GM12878 (cell line): ENCODE data around the gene KRTAP10-3. TPM values are rescaled to one million over a fixed set of nuclear protein-coding genes. Genes with fewer than 3 reads are reported as not detected.
A peak's percentile ranks its signal among the peaks of the same experiment; 100 is the strongest.

Source experiments
- BHLHE40 ChIP-seq, 2 experiments: fragments of 450-650 bp in 1 of 2; IDR thresholded peaks; 2 replicates each; pipeline ENCODE4 v1.6.1; 2011 to 2017; ENCODE audit warnings: low read depth in 2 of 2, borderline replicate concordance in 1 of 2, improper control_type of control experiment in 1 of 2, low read length in 1 of 2, mild to moderate bottlenecking in 1 of 2
- ESRRA ChIP-seq: IDR thresholded peaks from 2 replicates; pipeline ENCODE4 v1.6.1; 2012; ENCODE audit warnings: mild to moderate bottlenecking, low read length, improper control_type of control experiment
- FOXK2 ChIP-seq: fragments of 450-650 bp; IDR thresholded peaks from 2 replicates; pipeline ENCODE4 v1.6.1; 2017; ENCODE audit warnings: mild to moderate bottlenecking, moderate library complexity
- HDAC6 ChIP-seq: fragments of 200-600 bp; sonication (generic); IDR thresholded peaks from one replicate; pipeline ENCODE4 v1.8.0; 2017; ENCODE audit warnings: antibody characterized with exemption; ENCODE audit not compliant: unreplicated experiment
- IRF4 ChIP-seq: IDR thresholded peaks from 2 replicates; pipeline ENCODE4 v1.6.1; 2011; ENCODE audit warnings: low read depth, low read length
- JUNB ChIP-seq: IDR thresholded peaks from 2 replicates; pipeline ENCODE4 v1.6.1; 2016; ENCODE audit warnings: antibody characterized with exemption, mild to moderate bottlenecking
- POU2F2 ChIP-seq: IDR thresholded peaks from 3 replicates; pipeline ENCODE4 v1.6.1; 2011; ENCODE audit warnings: low read depth, mild to moderate bottlenecking, low read length, borderline replicate concordance
- SREBF1 ChIP-seq: IDR thresholded peaks from 2 replicates; pipeline ENCODE4 v1.6.1; 2012; ENCODE audit warnings: mild to moderate bottlenecking, low read length
- STAT3 ChIP-seq: IDR thresholded peaks from 2 replicates; pipeline ENCODE4 v1.6.1; 2011; ENCODE audit warnings: low read depth, low read length, improper control_type of control experiment
- TAF1 ChIP-seq: IDR thresholded peaks from 2 replicates; pipeline ENCODE4 v1.6.1; 2011; ENCODE audit warnings: mild to moderate bottlenecking, low read depth, low read length, borderline replicate concordance
- TCF7 ChIP-seq: IDR thresholded peaks from 2 replicates; pipeline ENCODE4 v1.6.1; 2014; ENCODE audit warnings: antibody characterized with exemption, borderline replicate concordance
- ZNF217 ChIP-seq: fragments of 450-650 bp; IDR thresholded peaks from 2 replicates; pipeline ENCODE4 v1.6.1; 2017; ENCODE audit warnings: antibody characterized with exemption, mild to moderate bottlenecking
- ZNF24 ChIP-seq: fragments of 450-650 bp; IDR thresholded peaks from 2 replicates; pipeline ENCODE4 v1.6.1; 2017; ENCODE audit warnings: antibody characterized with exemption, mild to moderate bottlenecking
- ZZZ3 ChIP-seq: IDR thresholded peaks from 2 replicates; pipeline ENCODE4 v1.6.1; 2011; ENCODE audit warnings: low read depth; ENCODE audit not compliant: control insufficient read depth, insufficient read length
- polyA plus RNA-seq, 11 experiments: library from polyadenylated mRNA; depleted of rRNA in 4 of 11; unstranded in 6 of 11; stranded (reverse) in 5 of 11; fragments of >200 nt; fragmentation: Nextera tagmentation in 4 of 11; fragmentation: Illumina TruSeq in 1 of 11; extraction: Ambion mirVana in 4 of 11; extraction: Trizol in 1 of 11; gene quantifications; 1 replicate in 1 of 11; 2 replicates in 10 of 11; pipeline versions ENCODE4 v1.2.1 to v1.2.3, GENCODE V29; 2011 to 2016; ENCODE audit warnings: inconsistent platforms in 2 of 11, missing spikeins in 2 of 11, low read depth in 1 of 11
- total RNA-seq, 4 experiments: library from RNA; depleted of rRNA in 3 of 4; stranded (reverse); fragments of >200 nt in 3 of 4; fragmentation: Illumina TruSeq in 1 of 4; extraction: Trizol in 1 of 4; gene quantifications; 2 replicates each; pipeline versions ENCODE4 v1.2.1 to v1.2.3, GENCODE V29; 2013 to 2021
- TF ChIP-seq, protein P1 (sequence below), 3 experiments: IDR thresholded peaks in 2 of 3; conservative IDR thresholded peaks in 1 of 3; 2 replicates each; pipeline ENCODE4 v1.5.1; 2011; ENCODE audit warnings: low read depth in 3 of 3, low read length in 3 of 3, mild to moderate bottlenecking in 3 of 3, control low read depth in 2 of 3, moderate library complexity in 2 of 3, inconsistent platforms in 1 of 3, mixed read lengths in 1 of 3; ENCODE audit not compliant: control insufficient read depth in 2 of 3, insufficient read depth in 1 of 3; ENCODE audit errors: extremely low read depth in 1 of 3
- TF ChIP-seq, protein P2 (sequence below): fragments of 450-650 bp; IDR thresholded peaks from 2 replicates; pipeline ENCODE4 v1.6.1; 2018; ENCODE audit warnings: borderline replicate concordance, mild to moderate bottlenecking; ENCODE audit not compliant: partially characterized antibody
- TF ChIP-seq, protein P3 (sequence below): fragments of 450-650 bp; conservative IDR thresholded peaks from 2 replicates; pipeline ENCODE4 v1.6.1; 2017; ENCODE audit warnings: mild to moderate bottlenecking, moderate library complexity
- TF ChIP-seq, protein P4 (sequence below): IDR thresholded peaks from 2 replicates; pipeline ENCODE4 v1.6.1; 2011; ENCODE audit warnings: low read depth, mild to moderate bottlenecking, low read length, moderate library complexity, borderline replicate concordance; ENCODE audit errors: extremely low read depth
- TF ChIP-seq, protein P5 (sequence below): fragments of 150-350 bp; IDR thresholded peaks from 2 replicates; pipeline ENCODE4 v1.6.1; 2014; ENCODE audit warnings: mild to moderate bottlenecking, low read depth, low read length
- TF ChIP-seq, protein P6 (sequence below): fragments of 150-350 bp; IDR thresholded peaks from 2 replicates; pipeline ENCODE4 v1.6.1; 2016; ENCODE audit warnings: low read depth, low read length

Gene KRTAP10-3
- total and polyA plus RNA-seq, 10 of the 15 experiments (the other 5 are each of a cell fraction or from before 2014, with no cell fraction given): not detected

DNA sequence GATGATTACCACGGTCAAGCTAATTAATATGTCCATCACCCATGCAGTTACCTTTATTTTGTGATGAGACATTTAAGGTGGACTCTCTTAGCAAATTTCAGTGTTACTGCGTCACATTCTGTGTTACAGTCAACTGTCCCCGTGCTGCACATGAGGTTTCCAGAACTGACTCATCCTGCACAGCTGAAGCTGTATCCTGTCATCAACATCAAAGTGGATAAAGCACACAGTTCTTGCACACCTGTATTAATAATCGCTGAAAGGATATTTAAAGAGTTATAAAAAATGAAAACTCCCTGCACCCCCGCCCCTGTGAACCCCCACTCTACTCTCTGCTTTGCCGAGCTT is 25.2 kb upstream of the KRTAP10-3 start (continued):
- TF ChIP-seq, protein P1, sequence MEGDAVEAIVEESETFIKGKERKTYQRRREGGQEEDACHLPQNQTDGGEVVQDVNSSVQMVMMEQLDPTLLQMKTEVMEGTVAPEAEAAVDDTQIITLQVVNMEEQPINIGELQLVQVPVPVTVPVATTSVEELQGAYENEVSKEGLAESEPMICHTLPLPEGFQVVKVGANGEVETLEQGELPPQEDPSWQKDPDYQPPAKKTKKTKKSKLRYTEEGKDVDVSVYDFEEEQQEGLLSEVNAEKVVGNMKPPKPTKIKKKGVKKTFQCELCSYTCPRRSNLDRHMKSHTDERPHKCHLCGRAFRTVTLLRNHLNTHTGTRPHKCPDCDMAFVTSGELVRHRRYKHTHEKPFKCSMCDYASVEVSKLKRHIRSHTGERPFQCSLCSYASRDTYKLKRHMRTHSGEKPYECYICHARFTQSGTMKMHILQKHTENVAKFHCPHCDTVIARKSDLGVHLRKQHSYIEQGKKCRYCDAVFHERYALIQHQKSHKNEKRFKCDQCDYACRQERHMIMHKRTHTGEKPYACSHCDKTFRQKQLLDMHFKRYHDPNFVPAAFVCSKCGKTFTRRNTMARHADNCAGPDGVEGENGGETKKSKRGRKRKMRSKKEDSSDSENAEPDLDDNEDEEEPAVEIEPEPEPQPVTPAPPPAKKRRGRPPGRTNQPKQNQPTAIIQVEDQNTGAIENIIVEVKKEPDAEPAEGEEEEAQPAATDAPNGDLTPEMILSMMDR (IDR thresholded peaks at IDR 0.05 in 2 of 3, conservative IDR thresholded peaks at IDR 0.05 in 1 of 3; ENCODE audit: control insufficient read depth in 2 of 3, extremely low read depth in 1 of 3, insufficient read depth in 1 of 3, low read depth in 3 of 3, low read length in 3 of 3): no peak
- TF ChIP-seq ESRRA (no peak), ZNF24 (no peak), TAF1 (no peak), STAT3 (no peak), ZZZ3 (no peak), FOXK2 (no peak), IRF4 (peak; percentile 55; the same call in 1 of the 2 replicates), ZNF217 (no peak), JUNB (peak; percentile 70), POU2F2 (no peak), TCF7 (peak; percentile 80), SREBF1 (no peak), BHLHE40 (IDR thresholded peaks at IDR 0.05; ENCODE audit: borderline replicate concordance in 1 of 2, low read depth in 2 of 2, low read length in 1 of 2) (peak in 1 of 2 experiments; percentile 34; a peak in 2 of 4 replicates), HDAC6 (no peak)
- TF ChIP-seq, protein P2, sequence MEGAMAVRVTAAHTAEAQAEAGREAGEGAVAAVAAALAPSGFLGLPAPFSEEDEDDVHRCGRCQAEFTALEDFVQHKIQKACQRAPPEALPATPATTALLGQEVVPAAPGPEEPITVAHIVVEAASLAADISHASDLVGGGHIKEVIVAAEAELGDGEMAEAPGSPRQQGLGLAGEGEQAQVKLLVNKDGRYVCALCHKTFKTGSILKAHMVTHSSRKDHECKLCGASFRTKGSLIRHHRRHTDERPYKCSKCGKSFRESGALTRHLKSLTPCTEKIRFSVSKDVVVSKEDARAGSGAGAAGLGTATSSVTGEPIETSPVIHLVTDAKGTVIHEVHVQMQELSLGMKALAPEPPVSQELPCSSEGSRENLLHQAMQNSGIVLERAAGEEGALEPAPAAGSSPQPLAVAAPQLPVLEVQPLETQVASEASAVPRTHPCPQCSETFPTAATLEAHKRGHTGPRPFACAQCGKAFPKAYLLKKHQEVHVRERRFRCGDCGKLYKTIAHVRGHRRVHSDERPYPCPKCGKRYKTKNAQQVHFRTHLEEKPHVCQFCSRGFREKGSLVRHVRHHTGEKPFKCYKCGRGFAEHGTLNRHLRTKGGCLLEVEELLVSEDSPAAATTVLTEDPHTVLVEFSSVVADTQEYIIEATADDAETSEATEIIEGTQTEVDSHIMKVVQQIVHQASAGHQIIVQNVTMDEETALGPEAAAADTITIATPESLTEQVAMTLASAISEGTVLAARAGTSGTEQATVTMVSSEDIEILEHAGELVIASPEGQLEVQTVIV: no peak
- TF ChIP-seq, protein P3, sequence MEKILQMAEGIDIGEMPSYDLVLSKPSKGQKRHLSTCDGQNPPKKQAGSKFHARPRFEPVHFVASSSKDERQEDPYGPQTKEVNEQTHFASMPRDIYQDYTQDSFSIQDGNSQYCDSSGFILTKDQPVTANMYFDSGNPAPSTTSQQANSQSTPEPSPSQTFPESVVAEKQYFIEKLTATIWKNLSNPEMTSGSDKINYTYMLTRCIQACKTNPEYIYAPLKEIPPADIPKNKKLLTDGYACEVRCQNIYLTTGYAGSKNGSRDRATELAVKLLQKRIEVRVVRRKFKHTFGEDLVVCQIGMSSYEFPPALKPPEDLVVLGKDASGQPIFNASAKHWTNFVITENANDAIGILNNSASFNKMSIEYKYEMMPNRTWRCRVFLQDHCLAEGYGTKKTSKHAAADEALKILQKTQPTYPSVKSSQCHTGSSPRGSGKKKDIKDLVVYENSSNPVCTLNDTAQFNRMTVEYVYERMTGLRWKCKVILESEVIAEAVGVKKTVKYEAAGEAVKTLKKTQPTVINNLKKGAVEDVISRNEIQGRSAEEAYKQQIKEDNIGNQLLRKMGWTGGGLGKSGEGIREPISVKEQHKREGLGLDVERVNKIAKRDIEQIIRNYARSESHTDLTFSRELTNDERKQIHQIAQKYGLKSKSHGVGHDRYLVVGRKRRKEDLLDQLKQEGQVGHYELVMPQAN: no peak
- TF ChIP-seq, protein P4, sequence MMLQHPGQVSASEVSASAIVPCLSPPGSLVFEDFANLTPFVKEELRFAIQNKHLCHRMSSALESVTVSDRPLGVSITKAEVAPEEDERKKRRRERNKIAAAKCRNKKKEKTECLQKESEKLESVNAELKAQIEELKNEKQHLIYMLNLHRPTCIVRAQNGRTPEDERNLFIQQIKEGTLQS: no peak
- TF ChIP-seq, protein P5, sequence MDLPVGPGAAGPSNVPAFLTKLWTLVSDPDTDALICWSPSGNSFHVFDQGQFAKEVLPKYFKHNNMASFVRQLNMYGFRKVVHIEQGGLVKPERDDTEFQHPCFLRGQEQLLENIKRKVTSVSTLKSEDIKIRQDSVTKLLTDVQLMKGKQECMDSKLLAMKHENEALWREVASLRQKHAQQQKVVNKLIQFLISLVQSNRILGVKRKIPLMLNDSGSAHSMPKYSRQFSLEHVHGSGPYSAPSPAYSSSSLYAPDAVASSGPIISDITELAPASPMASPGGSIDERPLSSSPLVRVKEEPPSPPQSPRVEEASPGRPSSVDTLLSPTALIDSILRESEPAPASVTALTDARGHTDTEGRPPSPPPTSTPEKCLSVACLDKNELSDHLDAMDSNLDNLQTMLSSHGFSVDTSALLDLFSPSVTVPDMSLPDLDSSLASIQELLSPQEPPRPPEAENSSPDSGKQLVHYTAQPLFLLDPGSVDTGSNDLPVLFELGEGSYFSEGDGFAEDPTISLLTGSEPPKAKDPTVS: no peak
- TF ChIP-seq, protein P6, sequence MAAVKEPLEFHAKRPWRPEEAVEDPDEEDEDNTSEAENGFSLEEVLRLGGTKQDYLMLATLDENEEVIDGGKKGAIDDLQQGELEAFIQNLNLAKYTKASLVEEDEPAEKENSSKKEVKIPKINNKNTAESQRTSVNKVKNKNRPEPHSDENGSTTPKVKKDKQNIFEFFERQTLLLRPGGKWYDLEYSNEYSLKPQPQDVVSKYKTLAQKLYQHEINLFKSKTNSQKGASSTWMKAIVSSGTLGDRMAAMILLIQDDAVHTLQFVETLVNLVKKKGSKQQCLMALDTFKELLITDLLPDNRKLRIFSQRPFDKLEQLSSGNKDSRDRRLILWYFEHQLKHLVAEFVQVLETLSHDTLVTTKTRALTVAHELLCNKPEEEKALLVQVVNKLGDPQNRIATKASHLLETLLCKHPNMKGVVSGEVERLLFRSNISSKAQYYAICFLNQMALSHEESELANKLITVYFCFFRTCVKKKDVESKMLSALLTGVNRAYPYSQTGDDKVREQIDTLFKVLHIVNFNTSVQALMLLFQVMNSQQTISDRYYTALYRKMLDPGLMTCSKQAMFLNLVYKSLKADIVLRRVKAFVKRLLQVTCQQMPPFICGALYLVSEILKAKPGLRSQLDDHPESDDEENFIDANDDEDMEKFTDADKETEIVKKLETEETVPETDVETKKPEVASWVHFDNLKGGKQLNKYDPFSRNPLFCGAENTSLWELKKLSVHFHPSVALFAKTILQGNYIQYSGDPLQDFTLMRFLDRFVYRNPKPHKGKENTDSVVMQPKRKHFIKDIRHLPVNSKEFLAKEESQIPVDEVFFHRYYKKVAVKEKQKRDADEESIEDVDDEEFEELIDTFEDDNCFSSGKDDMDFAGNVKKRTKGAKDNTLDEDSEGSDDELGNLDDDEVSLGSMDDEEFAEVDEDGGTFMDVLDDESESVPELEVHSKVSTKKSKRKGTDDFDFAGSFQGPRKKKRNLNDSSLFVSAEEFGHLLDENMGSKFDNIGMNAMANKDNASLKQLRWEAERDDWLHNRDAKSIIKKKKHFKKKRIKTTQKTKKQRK: no peak
